ES-I3 (cell line): Measurements from ENCODE around the gene MELTF.

Source experiments
- H3K36me3 ChIP-seq: 2 replicates; pipeline ENCODE4 v1.6.1; 2013; ENCODE audit warnings: mild to moderate bottlenecking, low read length, control low read depth, moderate library complexity; ENCODE audit not compliant: insufficient read depth
- H3K4me1 ChIP-seq: 2 replicates; pipeline ENCODE4 v1.6.1; 2013; ENCODE audit warnings: mild to moderate bottlenecking, control low read depth, low read length; ENCODE audit not compliant: insufficient read depth
- H3K9ac ChIP-seq: 2 replicates; pipeline ENCODE4 v1.6.1; 2013; ENCODE audit warnings: low read depth, mild to moderate bottlenecking, low read length, moderate library complexity
- H3K9me3 ChIP-seq: 2 replicates; pipeline ENCODE4 v1.6.1; 2013; ENCODE audit warnings: mild to moderate bottlenecking, low read length, moderate library complexity; ENCODE audit not compliant: control insufficient read depth, insufficient read depth

MELTF gene

GRCh38 chr3:196997311-196997710, 32.3 kb downstream of the MELTF start:
- H3K4me1 ChIP-seq: no peaks in the 10 kb centered on the region
- H3K9me3 ChIP-seq: no peaks in the 10 kb centered on the region
- H3K36me3 ChIP-seq: no peaks in the 10 kb centered on the region
- no peak overlapping the region for H3K9ac ChIP-seq

GRCh38 chr3:196996454-196997265, 33.0 kb downstream of the MELTF start:
- Histone ChIP-seq H3K9ac (no peak overlapping the region), H3K36me3 (no peaks in the 10 kb centered on the region), H3K4me1 (no peaks in the 10 kb centered on the region), H3K9me3 (no peaks in the 10 kb centered on the region)

GRCh38 chr3:196995646-196996355, 33.8 kb downstream of the MELTF start:
- no peaks in the 10 kb centered on the region for H3K4me1 ChIP-seq
- H3K36me3 ChIP-seq: no peaks in the 10 kb centered on the region
- no peaks in the 10 kb centered on the region for H3K9me3 ChIP-seq
- H3K9ac ChIP-seq: no peak overlapping the region

GRCh38 chr3:196995027-196995426, 34.6 kb downstream of the MELTF start:
- Histone ChIP-seq H3K9me3 (no peaks in the 10 kb centered on the region), H3K9ac (no peak overlapping the region), H3K36me3 (no peaks in the 10 kb centered on the region), H3K4me1 (no peaks in the 10 kb centered on the region)

GRCh38 chr3:196994056-196994455, 35.6 kb downstream of the MELTF start:
- H3K9ac ChIP-seq: no peak overlapping the region

GRCh38 chr3:196992461-196993065, 37.1 kb downstream of the MELTF start:
- Histone ChIP-seq H3K36me3 (no peaks in the 10 kb centered on the region), H3K9ac (no peak overlapping the region), H3K4me1 (no peaks in the 10 kb centered on the region), H3K9me3 (no peaks in the 10 kb centered on the region)

More at GRCh38 chr3:196994056-196994455, 35.6 kb downstream of the MELTF start:
- H3K36me3 ChIP-seq: no peaks in the 10 kb centered on the region
- H3K9me3 ChIP-seq: no peaks in the 10 kb centered on the region
- H3K4me1 ChIP-seq: no peaks in the 10 kb centered on the region

- Histone ChIP-seq H3K9me3 (no peaks in the 10 kb centered on the region), H3K4me1 (no peaks in the 10 kb centered on the region), H3K9ac (no peak overlapping the region), H3K36me3 (no peaks in the 10 kb centered on the region)
Observed at GRCh38 chr3:196991581-196992460, 37.8 kb downstream of the MELTF start.

- no peak overlapping the region for H3K9ac ChIP-seq
- H3K36me3 ChIP-seq: no peaks in the 10 kb centered on the region
- H3K9me3 ChIP-seq: no peaks in the 10 kb centered on the region
- H3K4me1 ChIP-seq: no peaks in the 10 kb centered on the region
Observed at GRCh38 chr3:196990601-196991007, 39.0 kb downstream of the MELTF start.

GRCh38 chr3:196989721-196990262, 39.8 kb downstream of the MELTF start:
- Histone ChIP-seq H3K4me1 (no peaks in the 10 kb centered on the region), H3K9me3 (no peaks in the 10 kb centered on the region), H3K36me3 (no peaks in the 10 kb centered on the region), H3K9ac (no peak overlapping the region)

GRCh38 chr3:196988241-196989029, 41.2 kb downstream of the MELTF start:
- Histone ChIP-seq H3K4me1 (no peaks in the 10 kb centered on the region), H3K9ac (no peak overlapping the region), H3K9me3 (no peaks in the 10 kb centered on the region)

GRCh38 chr3:196987022-196987421, 42.6 kb downstream of the MELTF start:
- H3K4me1 ChIP-seq: no peaks in the 10 kb centered on the region
- H3K36me3 ChIP-seq: no peaks in the 10 kb centered on the region
- H3K9me3 ChIP-seq: 0 out of 2 replicates have a peak, but pooled peaks cover 4% of the 10 kb centered on the region
- no peak overlapping the region for H3K9ac ChIP-seq

More at GRCh38 chr3:196988241-196989029, 41.2 kb downstream of the MELTF start:
- no peaks in the 10 kb centered on the region for H3K36me3 ChIP-seq

- Histone ChIP-seq H3K9ac (no peak overlapping the region), H3K9me3 (0 out of 2 replicates have a peak, but pooled peaks cover 4% of the 10 kb centered on the region), H3K36me3 (no peaks in the 10 kb centered on the region), H3K4me1 (no peaks in the 10 kb centered on the region)
Observed at GRCh38 chr3:196985954-196986885, 43.4 kb downstream of the MELTF start.
